Raji (cell line): ENCODE results near the gene FIBP.

Source experiments
- POLR2A ChIP-seq: IDR thresholded peaks from 2 replicates; pipeline ENCODE4 v1.6.1; 2011; ENCODE audit warnings: low read depth, low read length, control low read depth; ENCODE audit not compliant: insufficient read depth

The FIBP gene

DNA sequence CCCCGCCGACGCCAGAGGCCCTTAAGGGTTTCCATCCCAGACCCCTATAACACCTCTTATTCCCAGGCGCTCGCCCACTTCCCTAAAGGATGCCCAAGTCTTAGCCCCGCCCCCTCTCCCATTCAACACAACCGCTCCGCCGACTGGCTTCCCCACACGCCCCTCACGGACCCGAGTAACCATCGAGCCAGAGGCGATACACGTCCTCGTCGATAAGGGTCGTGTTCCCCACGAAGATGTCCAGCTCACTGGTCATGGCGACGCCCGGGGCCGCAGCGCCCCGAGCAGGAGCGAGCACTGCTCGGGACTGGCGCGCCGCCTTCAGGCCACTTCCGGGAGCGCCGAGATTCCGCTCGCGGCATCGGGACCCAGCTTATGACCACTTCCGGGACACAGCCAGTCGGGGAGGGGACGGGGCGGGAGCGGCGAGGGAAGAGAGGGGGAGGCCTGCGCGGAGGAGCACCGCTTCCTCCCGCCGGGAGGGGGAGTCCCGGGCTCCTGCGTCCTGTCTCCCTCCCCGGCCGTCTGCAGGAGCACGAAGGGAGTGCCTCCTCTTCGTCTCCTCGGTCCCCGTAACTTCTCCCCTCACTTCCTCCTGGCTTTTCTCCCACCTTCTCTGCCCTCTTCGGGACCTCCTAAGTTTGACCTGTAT, at the start of gene FIBP:
Gene FIBP (minus strand): TSS at position 309 of the 652 bp plus-strand sequence. CDS start 53 bp downstream, at position 256.
- TF ChIP-seq POLR2A, result peak; percentile 98

DNA sequence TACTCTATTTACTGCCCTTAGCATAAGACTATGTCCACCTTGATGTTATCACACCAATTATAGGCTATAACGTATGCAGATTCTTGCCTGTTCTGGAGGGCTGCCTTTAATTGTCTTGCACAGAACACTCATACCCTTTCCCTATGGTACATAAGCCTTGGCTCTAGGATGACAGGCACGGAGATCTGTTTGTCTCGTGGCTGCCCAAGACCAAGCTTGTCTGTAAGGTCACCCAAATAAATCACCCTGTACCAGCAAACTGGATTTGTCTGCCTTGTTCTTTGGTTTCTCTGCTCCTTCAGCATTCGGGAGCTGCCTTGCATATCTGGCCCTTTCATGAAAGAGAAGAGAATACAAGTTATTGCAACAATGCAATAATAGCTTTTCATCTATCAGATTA, 49.5 kb upstream of the FIBP start:
- TF ChIP-seq POLR2A, result no peak

DNA sequence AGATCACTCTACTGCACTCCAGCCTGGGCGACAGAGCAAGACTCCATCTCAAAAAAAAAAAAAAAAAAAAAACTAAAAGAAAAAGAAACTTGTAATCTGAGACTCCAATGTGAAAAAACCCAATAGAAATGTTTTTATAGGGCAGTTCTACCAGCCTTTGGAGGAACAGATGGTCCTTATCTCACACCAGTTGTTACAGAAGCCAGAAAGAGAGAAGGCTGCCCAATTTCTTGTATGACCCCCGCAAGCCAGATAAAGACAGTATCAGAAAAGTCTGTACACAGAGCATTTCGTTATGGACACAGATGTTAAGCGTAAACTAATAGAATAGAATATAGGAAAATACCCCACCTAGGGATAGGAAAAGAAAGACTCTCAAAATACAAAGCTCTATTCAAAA, 45.7 kb upstream of the FIBP start:
- no peak for TF ChIP-seq POLR2A

DNA sequence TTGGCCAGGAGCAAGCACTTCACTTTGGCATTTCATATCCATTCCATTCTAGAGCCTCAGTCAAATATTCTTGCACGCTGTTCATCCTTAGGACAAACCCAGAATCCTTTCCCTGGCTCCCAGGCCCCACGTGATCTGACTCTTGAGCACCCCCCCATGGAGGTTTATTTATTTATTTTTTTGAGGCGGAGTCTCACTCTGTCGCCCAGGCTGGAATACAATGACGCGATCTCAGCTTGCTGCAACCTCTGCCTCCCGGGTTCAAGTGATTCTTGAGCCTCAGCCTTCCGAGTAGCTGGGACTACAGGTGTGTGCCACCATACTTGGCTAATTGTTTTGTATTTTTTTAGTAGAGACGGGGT, 44.3 kb upstream of the FIBP start:
- no peak for TF ChIP-seq POLR2A

DNA sequence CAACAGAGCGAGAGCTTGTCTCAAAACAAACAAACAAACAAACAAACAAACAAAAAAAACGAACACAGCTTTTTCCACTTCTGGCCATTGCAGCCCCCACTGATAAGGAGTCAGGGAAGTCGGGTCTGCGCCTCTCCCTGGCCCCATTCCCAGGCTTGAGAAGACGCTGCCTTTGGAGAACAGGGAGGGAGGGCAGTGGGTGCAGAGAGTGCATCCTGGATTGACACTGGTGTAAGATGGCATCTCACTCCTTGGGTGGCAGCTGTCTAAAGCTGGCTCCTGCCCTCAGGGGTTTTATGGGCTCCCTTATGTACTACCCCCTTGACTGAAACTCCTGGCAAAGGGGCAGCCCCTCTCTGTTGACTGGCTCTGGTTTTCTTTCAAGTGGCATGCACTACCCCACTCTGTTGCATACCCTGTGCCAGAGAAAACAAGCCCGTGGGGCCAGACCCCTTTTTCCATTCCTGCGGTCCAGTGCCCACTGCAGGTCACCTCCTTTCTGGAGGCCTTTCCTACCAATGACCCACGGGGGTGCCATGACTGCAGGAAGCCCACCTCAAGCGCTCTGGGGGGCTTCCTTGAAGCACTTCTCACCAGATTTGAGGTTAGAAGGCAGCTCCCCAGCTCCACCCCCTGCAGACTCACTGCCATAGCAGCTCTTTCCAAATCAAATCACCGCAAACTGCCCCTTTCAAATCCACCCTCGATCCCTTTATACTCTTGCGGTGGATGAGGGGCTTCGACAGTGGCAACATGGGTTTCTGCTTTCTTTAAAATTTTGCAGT, 43.7 kb upstream of the FIBP start:
- TF ChIP-seq POLR2A, result no peak

DNA sequence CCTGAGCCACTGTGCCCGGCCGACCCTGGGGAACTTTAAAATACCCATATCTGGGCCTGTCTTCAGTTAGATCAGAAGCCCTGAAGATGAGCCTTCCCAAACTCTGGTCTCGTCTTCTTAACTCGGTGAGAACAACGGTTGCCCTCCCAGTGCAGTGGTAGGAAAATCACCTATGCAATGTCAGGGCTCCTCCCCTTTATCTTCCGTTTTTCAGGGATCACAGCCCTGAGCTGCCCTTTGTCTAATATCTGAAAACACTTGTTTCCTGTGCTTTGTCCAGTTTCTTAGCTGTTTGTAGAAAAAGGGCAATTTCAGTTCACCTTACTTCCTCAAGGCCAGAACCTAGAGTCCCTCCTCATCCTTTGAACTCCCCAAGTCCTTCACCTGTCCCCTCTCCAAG, 40.4 kb upstream of the FIBP start:
- no peak for TF ChIP-seq POLR2A

DNA sequence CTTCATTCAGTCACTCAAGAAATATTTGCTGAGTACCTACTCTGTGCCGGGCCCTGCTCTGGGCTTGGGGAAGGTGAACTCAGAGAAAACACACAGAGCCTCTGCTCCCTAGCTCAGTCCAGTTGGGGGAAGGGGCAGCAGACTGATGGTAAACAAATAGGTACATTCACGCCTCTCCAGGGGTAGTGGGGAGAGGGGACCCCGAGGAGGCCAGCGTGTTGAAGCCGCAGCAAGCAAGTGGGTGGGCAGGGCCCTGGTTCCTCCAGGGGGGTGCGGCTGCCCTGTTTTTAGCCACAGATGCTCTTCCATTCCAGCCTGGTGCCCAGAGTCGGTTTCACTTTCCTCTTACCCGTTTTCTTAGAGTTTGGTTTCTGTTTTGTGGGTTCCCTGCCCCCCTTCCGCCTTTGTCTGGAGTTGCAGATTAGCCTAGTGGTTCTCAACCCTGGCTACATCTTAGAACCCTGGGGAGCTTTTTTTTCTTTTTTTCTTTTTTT, 39.7 kb upstream of the FIBP start:
- 0 out of 2 replicates have a peak, but pooled peaks have one; percentile 36 for TF ChIP-seq POLR2A

DNA sequence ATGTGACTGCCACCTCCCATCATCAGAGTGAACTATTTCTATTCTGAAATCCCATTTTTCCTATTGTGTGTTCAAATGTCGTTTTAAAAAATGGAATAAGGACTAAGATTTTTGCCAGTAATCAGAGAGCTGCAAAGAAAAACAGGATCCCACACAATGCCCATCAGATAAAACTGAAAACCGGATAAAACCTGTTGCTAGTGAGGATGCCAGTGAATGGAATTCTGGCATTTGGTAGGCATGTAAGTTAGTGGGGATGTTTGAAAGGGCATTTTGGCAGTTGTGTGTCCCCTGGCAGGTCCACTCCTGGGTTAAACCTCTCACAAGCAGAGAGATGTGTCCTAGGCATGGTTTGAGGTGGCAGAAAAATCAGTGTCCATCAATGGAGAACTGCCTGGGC, 37.1 kb upstream of the FIBP start:
- TF ChIP-seq POLR2A, result no peak

DNA sequence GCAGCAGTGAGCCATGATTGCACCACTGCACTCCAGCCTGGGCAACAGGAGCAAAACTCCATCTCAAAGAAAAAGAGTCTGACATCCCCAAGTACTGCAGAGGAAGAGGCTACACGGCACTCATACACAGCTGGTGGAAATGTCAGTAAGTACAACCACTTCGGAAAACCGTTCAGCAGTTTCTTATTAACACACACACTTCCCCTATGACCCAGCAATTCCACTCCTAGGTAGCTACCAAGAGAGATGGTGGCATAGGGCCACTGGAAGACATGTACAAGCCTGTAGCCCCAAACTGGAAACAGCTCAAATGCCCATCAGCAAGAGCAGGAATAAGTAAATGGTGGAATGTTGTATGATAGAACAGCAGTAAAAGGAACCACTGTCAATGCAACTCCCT, 34.3 kb upstream of the FIBP start:
- TF ChIP-seq POLR2A, result no peak

DNA sequence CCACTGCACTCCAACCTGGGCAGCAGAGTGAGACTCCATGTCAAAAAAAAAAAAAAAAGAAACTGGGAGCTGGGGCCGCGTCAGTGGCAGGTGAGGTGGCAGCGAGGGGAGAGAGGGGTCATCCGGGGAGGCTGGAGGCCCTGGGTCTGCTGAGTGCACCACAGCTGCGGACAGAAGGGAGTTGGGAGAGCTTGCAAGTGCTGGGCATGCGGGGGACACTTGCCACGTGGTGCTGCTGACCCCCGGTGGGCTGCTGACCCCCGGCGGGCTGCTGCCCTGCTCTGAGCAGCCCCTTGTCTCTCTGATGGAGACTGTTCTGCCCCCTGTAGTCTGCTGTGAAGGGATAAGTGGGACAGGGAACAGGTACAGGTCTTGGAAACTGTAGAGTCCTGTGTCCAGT, 33.6 kb upstream of the FIBP start:
- TF ChIP-seq POLR2A, result no peak

DNA sequence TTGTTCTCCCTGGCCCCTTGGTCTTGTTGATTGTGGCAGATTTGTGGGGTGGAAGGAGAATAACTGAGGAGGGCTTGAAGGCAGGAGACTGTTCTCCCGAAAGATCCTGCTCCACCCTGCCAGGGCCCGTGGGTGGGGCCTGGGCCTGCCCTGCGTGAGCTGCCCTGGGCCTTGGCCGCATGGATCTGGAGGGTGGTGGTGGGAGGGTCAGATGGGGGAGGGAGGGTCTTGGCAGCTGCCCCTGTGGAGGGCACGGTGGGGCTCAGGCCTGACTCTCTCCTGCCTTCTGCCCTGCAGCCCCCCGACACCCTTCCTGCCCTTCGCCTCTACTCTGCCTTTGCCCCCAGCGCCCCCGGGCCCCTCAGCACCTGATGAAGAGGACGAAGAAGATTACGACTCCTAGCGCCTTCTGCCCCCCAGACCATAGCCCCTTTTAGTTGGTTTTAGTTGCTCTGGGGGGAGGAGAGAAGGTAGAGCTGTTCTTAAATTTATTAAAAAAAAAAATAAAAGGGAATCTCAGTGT, 32.8 kb upstream of the FIBP start:
- TF ChIP-seq POLR2A, result no peak

DNA sequence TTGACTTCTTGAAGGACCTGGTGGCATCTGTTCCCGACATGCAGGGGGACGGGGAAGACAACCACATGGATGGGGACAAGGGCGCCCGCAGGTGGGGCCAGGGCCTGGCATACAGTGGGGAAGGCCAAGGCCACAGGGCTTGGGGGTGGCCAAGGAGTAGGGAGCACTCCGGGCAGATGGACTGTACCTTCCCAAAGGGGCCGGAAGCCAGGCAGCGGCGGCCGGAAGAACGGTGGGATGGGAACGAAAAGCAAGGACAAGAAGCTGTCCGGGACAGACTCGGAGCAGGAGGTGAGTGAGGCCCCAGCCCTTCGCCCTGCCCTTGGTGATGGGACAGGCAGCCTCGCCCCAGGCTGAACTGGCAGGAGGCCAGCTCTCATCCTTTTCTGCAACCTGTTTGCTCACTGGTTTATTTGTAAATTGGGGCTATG, 32.1 kb upstream of the FIBP start:
- no peak for TF ChIP-seq POLR2A

DNA sequence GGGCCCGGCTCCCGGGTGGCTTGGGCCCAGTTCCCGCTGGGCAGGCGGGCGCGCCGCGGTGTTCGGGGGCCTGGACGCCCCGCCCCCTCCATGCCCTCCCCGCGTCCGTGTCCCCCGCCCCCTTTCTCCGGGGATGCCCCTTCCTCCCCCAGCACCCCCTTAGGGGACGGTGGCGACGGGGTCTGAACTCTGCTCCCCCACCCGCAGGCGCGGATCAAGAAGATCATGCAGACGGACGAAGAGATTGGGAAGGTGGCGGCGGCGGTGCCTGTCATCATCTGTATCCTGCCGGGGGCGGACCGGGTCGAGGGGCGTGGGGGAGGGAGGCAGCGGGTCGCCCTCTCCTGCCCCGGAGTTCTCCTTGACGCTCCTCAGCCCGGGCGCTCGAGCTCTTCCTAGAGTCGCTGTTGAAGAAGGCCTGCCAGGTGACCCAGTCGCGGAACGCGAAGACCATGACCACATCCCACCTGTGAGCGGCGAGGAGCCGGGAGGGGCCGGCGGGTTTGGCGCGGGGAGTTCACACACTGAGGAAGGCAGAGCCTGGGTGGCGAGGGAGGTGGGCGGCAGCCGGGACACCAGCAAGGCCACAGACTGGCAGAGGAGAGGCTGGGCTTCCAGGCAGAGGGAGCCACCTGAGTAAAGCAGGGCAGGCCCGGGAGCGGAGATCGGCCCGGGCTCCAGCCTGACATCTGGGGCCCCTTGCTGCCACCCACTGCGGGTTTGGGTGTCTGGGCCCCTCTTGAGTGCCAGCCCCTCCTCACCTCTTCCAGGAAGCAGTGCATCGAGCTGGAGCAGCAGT, 31.5 kb upstream of the FIBP start:
- no peak for TF ChIP-seq POLR2A

DNA sequence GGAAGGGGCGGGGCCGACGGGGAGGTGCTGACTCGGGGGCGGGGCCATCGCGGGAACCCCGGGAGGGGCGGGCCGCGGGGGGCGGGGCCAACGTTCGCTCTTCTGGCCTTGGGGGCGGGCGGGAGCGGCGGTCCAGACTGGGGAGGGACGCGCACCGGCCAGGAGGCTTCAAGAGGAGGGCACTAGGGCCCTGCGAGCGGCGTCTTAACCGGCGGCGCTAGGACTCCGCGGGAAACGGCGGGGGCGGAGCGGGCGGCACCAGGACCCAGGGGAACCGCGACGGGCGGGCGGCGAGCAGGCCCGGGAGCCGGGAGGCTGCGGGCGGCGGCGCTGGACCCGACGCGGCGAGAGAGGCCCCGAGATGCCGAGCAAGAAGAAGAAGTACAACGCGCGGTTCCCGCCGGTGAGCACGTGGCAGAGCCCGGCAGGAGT, 30.9 kb upstream of the FIBP start, which contains the start of gene DRAP1:
Gene DRAP1 (plus strand): TSS at position 286 of the 432 bp plus-strand sequence. CDS start 76 bp downstream, at position 362.
- TF ChIP-seq POLR2A, result peak; percentile 56
